ENCODE data around the gene POLDIP2.

- TF ChIP-seq, protein P1, sequence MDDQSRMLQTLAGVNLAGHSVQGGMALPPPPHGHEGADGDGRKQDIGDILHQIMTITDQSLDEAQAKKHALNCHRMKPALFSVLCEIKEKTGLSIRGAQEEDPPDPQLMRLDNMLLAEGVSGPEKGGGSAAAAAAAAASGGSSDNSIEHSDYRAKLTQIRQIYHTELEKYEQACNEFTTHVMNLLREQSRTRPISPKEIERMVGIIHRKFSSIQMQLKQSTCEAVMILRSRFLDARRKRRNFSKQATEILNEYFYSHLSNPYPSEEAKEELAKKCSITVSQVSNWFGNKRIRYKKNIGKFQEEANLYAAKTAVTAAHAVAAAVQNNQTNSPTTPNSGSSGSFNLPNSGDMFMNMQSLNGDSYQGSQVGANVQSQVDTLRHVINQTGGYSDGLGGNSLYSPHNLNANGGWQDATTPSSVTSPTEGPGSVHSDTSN (IDR thresholded peaks at IDR 0.05), result no peak
- TF ChIP-seq TAF1 (IDR thresholded peaks at IDR 0.05; ENCODE audit: borderline replicate concordance, low read depth, low read length) (no peak), TCF12 (IDR thresholded peaks at IDR 0.05) (no peak), RAD21 (IDR thresholded peaks at IDR 0.05; ENCODE audit: low read length) (no peak), JUND (IDR thresholded peaks at IDR 0.05) (no peak), FOXM1 (IDR thresholded peaks at IDR 0.05; ENCODE audit: low read depth) (no peak), CHD2 (IDR thresholded peaks at IDR 0.05; ENCODE audit: low read length, partially characterized antibody) (no peak), REST (IDR thresholded peaks at IDR 0.05; ENCODE audit: low read depth, low read length) (no peak), TEAD4 (IDR thresholded peaks at IDR 0.05; ENCODE audit: borderline replicate concordance, insufficient read depth) (no peak), POLR2AphosphoS5 (IDR thresholded peaks at IDR 0.05; ENCODE audit: low read depth, low read length) (no peak), EZH2phosphoT487 (IDR thresholded peaks at IDR 0.05; ENCODE audit: borderline replicate concordance, low read depth) (no peak), RFX5 (IDR thresholded peaks at IDR 0.05; ENCODE audit: low read length) (no peak)
- TF ChIP-seq, protein P2, sequence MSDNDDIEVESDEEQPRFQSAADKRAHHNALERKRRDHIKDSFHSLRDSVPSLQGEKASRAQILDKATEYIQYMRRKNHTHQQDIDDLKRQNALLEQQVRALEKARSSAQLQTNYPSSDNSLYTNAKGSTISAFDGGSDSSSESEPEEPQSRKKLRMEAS (IDR thresholded peaks at IDR 0.05; ENCODE audit: low read depth), result no peak
- TF ChIP-seq, protein P3, sequence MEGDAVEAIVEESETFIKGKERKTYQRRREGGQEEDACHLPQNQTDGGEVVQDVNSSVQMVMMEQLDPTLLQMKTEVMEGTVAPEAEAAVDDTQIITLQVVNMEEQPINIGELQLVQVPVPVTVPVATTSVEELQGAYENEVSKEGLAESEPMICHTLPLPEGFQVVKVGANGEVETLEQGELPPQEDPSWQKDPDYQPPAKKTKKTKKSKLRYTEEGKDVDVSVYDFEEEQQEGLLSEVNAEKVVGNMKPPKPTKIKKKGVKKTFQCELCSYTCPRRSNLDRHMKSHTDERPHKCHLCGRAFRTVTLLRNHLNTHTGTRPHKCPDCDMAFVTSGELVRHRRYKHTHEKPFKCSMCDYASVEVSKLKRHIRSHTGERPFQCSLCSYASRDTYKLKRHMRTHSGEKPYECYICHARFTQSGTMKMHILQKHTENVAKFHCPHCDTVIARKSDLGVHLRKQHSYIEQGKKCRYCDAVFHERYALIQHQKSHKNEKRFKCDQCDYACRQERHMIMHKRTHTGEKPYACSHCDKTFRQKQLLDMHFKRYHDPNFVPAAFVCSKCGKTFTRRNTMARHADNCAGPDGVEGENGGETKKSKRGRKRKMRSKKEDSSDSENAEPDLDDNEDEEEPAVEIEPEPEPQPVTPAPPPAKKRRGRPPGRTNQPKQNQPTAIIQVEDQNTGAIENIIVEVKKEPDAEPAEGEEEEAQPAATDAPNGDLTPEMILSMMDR (IDR thresholded peaks at IDR 0.05), result no peak
These were observed 22.8 kb upstream of the POLDIP2 start for GRCh38 chr17:28379814-28380801.

All from SK-N-SH (cell line).